LNCAP (cell line): ENCODE data around the gene NUDC.

ENCODE experiments used
- CTCF ChIP-seq: fragments of 450-650 bp; IDR thresholded peaks from 2 replicates; pipeline ENCODE4 v1.5.1; 2017; ENCODE audit warnings: mild to moderate bottlenecking

The NUDC gene

GRCh38 chr1:26907071-26907917, 14.2 kb upstream of the NUDC start:
- no peak for TF ChIP-seq CTCF

- TF ChIP-seq CTCF, result no peak
These were observed 11.6 kb upstream of the NUDC start for GRCh38 chr1:26909951-26910342.

- no peak for TF ChIP-seq CTCF
These were observed 11.0 kb upstream of the NUDC start for GRCh38 chr1:26910343-26911160.

GRCh38 chr1:26911399-26912146, 10.0 kb upstream of the NUDC start:
- TF ChIP-seq CTCF, result no peak

GRCh38 chr1:26912147-26912490, 9.4 kb upstream of the NUDC start:
- TF ChIP-seq CTCF, result no peak

- no peak for TF ChIP-seq CTCF
These were observed 8.2 kb upstream of the NUDC start for GRCh38 chr1:26913389-26913753.

- TF ChIP-seq CTCF, result no peak
These were observed 7.6 kb upstream of the NUDC start, which contains the start of gene NR0B2 for GRCh38 chr1:26913754-26914619. Gene NR0B2 (minus strand): TSS chr1:26913975. CDS start chr1:26913940, 35 bp downstream.
